GM12878 (cell line): ENCODE data around the gene ADK.

Source experiments
- BRCA1 ChIP-seq: IDR thresholded peaks from 2 replicates; pipeline ENCODE4 v1.6.1; 2011; ENCODE audit warnings: low read depth, low read length, improper control_type of control experiment
- CHD2 ChIP-seq: IDR thresholded peaks from 2 replicates; pipeline ENCODE4 v1.6.1; 2011; ENCODE audit warnings: low read depth, low read length, improper control_type of control experiment, borderline replicate concordance
- CHD4 ChIP-seq: fragments of 200-600 bp; sonication (generic); IDR thresholded peaks from 2 replicates; pipeline ENCODE4 v1.6.1; 2016; ENCODE audit warnings: mild to moderate bottlenecking
- GABPA ChIP-seq: IDR thresholded peaks from 2 replicates; pipeline ENCODE4 v1.6.1; 2014; ENCODE audit warnings: antibody characterized with exemption, low read depth, mild to moderate bottlenecking, inconsistent platforms
- POLR2A ChIP-seq: IDR thresholded peaks from 2 replicates; pipeline ENCODE4 v1.6.1; 2011; ENCODE audit warnings: low read depth, mild to moderate bottlenecking, low read length
- RCOR1 ChIP-seq: conservative IDR thresholded peaks from 2 replicates; pipeline ENCODE4 v1.6.1; 2012; ENCODE audit warnings: low read depth, low read length, improper control_type of control experiment
- SMC3 ChIP-seq: IDR thresholded peaks from 2 replicates; pipeline ENCODE4 v1.6.1; 2011; ENCODE audit warnings: low read length, improper control_type of control experiment, borderline replicate concordance
- USF2 ChIP-seq: IDR thresholded peaks from 2 replicates; pipeline ENCODE4 v1.6.1; 2011; ENCODE audit warnings: low read depth, low read length, improper control_type of control experiment, borderline replicate concordance
- ZNF274 ChIP-seq: IDR thresholded peaks from one replicate; pipeline ENCODE4 v1.8.0; 2011; ENCODE audit not compliant: insufficient read length, insufficient read depth
- ZZZ3 ChIP-seq: IDR thresholded peaks from 2 replicates; pipeline ENCODE4 v1.6.1; 2011; ENCODE audit warnings: low read depth; ENCODE audit not compliant: control insufficient read depth, insufficient read length
- TF ChIP-seq, protein P1 (sequence below), 3 experiments: IDR thresholded peaks in 2 of 3; conservative IDR thresholded peaks in 1 of 3; 2 replicates each; pipeline ENCODE4 v1.5.1; 2011; ENCODE audit warnings: low read depth in 3 of 3, low read length in 3 of 3, mild to moderate bottlenecking in 3 of 3, control low read depth in 2 of 3, moderate library complexity in 2 of 3, inconsistent platforms in 1 of 3, mixed read lengths in 1 of 3; ENCODE audit not compliant: control insufficient read depth in 2 of 3, insufficient read depth in 1 of 3; ENCODE audit errors: extremely low read depth in 1 of 3
- TF ChIP-seq, protein P2 (sequence below): fragments of 450-650 bp; IDR thresholded peaks from 2 replicates; pipeline ENCODE4 v1.6.1; 2016; ENCODE audit warnings: mild to moderate bottlenecking, moderate library complexity, borderline replicate concordance

DNA sequence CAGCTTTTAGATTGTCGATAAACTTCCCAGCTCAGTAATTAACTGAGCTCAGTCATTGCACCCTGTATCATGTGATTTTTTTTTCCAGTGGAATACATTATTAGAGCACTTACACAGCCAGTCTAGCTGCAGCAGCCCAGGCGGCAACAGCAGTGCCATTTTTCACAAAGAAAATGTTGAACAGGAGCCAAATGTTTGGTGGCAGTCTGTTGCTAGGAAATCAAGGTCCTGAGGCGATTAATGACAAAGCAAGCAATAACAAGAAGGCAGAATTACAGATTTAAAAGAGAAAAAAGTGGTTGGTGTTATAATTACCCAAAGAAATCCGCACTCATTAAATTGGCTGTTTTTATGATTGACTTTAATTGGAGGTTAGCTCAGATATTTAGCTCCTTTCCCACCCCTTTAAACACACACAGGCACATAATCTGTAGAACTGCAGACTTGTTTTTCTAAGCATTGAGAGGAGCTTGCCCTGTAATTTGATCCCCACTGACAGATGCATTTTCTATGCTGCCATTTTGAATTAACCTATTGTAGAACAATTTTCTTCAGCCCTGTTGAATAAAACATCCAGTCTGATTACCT, 267.4 kb downstream of the ADK start:
- no peak for TF ChIP-seq ZZZ3
- TF ChIP-seq, protein P1, sequence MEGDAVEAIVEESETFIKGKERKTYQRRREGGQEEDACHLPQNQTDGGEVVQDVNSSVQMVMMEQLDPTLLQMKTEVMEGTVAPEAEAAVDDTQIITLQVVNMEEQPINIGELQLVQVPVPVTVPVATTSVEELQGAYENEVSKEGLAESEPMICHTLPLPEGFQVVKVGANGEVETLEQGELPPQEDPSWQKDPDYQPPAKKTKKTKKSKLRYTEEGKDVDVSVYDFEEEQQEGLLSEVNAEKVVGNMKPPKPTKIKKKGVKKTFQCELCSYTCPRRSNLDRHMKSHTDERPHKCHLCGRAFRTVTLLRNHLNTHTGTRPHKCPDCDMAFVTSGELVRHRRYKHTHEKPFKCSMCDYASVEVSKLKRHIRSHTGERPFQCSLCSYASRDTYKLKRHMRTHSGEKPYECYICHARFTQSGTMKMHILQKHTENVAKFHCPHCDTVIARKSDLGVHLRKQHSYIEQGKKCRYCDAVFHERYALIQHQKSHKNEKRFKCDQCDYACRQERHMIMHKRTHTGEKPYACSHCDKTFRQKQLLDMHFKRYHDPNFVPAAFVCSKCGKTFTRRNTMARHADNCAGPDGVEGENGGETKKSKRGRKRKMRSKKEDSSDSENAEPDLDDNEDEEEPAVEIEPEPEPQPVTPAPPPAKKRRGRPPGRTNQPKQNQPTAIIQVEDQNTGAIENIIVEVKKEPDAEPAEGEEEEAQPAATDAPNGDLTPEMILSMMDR (IDR thresholded peaks at IDR 0.05 in 2 of 3, conservative IDR thresholded peaks at IDR 0.05 in 1 of 3; ENCODE audit: control insufficient read depth in 2 of 3, extremely low read depth in 1 of 3, insufficient read depth in 1 of 3, low read depth in 3 of 3, low read length in 3 of 3): no peak
- TF ChIP-seq ZNF274: no peak
- TF ChIP-seq BRCA1: no peak
- no peak for TF ChIP-seq CHD4
- no peak for TF ChIP-seq RCOR1
- TF ChIP-seq, protein P2, sequence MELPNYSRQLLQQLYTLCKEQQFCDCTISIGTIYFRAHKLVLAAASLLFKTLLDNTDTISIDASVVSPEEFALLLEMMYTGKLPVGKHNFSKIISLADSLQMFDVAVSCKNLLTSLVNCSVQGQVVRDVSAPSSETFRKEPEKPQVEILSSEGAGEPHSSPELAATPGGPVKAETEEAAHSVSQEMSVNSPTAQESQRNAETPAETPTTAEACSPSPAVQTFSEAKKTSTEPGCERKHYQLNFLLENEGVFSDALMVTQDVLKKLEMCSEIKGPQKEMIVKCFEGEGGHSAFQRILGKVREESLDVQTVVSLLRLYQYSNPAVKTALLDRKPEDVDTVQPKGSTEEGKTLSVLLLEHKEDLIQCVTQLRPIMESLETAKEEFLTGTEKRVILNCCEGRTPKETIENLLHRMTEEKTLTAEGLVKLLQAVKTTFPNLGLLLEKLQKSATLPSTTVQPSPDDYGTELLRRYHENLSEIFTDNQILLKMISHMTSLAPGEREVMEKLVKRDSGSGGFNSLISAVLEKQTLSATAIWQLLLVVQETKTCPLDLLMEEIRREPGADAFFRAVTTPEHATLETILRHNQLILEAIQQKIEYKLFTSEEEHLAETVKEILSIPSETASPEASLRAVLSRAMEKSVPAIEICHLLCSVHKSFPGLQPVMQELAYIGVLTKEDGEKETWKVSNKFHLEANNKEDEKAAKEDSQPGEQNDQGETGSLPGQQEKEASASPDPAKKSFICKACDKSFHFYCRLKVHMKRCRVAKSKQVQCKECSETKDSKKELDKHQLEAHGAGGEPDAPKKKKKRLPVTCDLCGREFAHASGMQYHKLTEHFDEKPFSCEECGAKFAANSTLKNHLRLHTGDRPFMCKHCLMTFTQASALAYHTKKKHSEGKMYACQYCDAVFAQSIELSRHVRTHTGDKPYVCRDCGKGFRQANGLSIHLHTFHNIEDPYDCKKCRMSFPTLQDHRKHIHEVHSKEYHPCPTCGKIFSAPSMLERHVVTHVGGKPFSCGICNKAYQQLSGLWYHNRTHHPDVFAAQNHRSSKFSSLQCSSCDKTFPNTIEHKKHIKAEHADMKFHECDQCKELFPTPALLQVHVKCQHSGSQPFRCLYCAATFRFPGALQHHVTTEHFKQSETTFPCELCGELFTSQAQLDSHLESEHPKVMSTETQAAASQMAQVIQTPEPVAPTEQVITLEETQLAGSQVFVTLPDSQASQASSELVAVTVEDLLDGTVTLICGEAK: no peak
- TF ChIP-seq POLR2A: no peak
- no peak for TF ChIP-seq USF2
- no peak for TF ChIP-seq CHD2
- no peak for TF ChIP-seq GABPA
- TF ChIP-seq SMC3: no peak
